ENCODE data around the gene LILRB1. TPM values are rescaled to one million over a fixed set of nuclear protein-coding genes. Genes with fewer than 3 reads are reported as not detected.
A peak's percentile ranks its signal among the peaks of the same experiment; 100 is the strongest.

The LILRB1 gene
- total RNA-seq, 4 donors from 2014 or later: 1.3 to 30.5 (median 3.5) TPM

- Histone ChIP-seq H3K4me3 (no peak overlapping the region), H3K9me3 (no peaks in the 10 kb centered on the region), H3K4me1 (no peaks in the 10 kb centered on the region), H3K27ac (no peak overlapping the region), H3K36me3 (no peaks in the 10 kb centered on the region), H3K27me3 (no peaks in the 10 kb centered on the region)
- peak in 1 of 3 donors; percentile 49 for DNase-seq
- TF ChIP-seq CTCF (IDR thresholded peaks at IDR 0.05) (no peak), POLR2A (IDR thresholded peaks at IDR 0.05) (no peak)
Measured at GRCh38 chr19:54644056-54644455, 13.8 kb downstream of the LILRB1 start.

- Histone ChIP-seq H3K36me3 (no peaks in the 10 kb centered on the region), H3K4me1 (no peaks in the 10 kb centered on the region), H3K4me3 (no peak overlapping the region), H3K9me3 (no peaks in the 10 kb centered on the region), H3K27ac (no peak overlapping the region), H3K27me3 (no peaks in the 10 kb centered on the region)
- TF ChIP-seq CTCF (IDR thresholded peaks at IDR 0.05): no peak
- TF ChIP-seq POLR2A (IDR thresholded peaks at IDR 0.05): no peak
- peak in 1 of 3 donors; percentile 19 for DNase-seq
Measured at GRCh38 chr19:54646331-54646841, 16.1 kb downstream of the LILRB1 start.

- Histone ChIP-seq H3K27me3 (no peaks in the 10 kb centered on the region), H3K4me3 (no peak overlapping the region), H3K27ac (no peak overlapping the region), H3K4me1 (no peaks in the 10 kb centered on the region), H3K36me3 (no peaks in the 10 kb centered on the region), H3K9me3 (no peaks in the 10 kb centered on the region)
- peak in 1 of 3 donors; percentile 38 for DNase-seq
- TF ChIP-seq CTCF (IDR thresholded peaks at IDR 0.05): no peak
- no peak for TF ChIP-seq POLR2A (IDR thresholded peaks at IDR 0.05)
Measured at GRCh38 chr19:54648129-54648528, 17.8 kb downstream of the LILRB1 start.

GRCh38 chr19:54650108-54650655 is 19.9 kb downstream of the LILRB1 start:
- Histone ChIP-seq H3K36me3 (no peaks in the 10 kb centered on the region), H3K4me3 (no peak overlapping the region), H3K27me3 (no peaks in the 10 kb centered on the region), H3K4me1 (no peaks in the 10 kb centered on the region), H3K9me3 (no peaks in the 10 kb centered on the region), H3K27ac (no peak overlapping the region)
- TF ChIP-seq CTCF (IDR thresholded peaks at IDR 0.05) (no peak), POLR2A (IDR thresholded peaks at IDR 0.05) (no peak)
- no peak for DNase-seq

- Histone ChIP-seq H3K36me3 (no peaks in the 10 kb centered on the region), H3K4me1 (no peaks in the 10 kb centered on the region), H3K27ac (no peak overlapping the region), H3K27me3 (no peaks in the 10 kb centered on the region), H3K4me3 (no peak overlapping the region), H3K9me3 (no peaks in the 10 kb centered on the region)
- DNase-seq: no peak
- TF ChIP-seq CTCF (IDR thresholded peaks at IDR 0.05) (peak in 5 of 6 experiments; percentile 41 to 56 (median 45)), POLR2A (IDR thresholded peaks at IDR 0.05) (no peak)
Measured at GRCh38 chr19:54653181-54653809, 23.0 kb downstream of the LILRB1 start.
